Right ventricle myocardium inferior (tissue), 1 donor: Measurements from ENCODE around the gene STRIP1. TPM values are rescaled to one million over a fixed set of nuclear protein-coding genes. Genes with fewer than 3 reads are reported as not detected.

Experiments used
- ATAC-seq: fragments of 200-7000 bp; cut with Tn5 transposase; one replicate; pipeline ENCODE4 v1.9.1; 2020; ENCODE audit warnings: mild to moderate bottlenecking, moderate library complexity
- DNase-seq: peaks from one replicate; pipeline ENCODE4 v3.0.0; 2021; ENCODE audit errors: missing footprints
- intact Hi-C: fragments of 100-400 bp; cut with DNase I; formaldehyde crosslinking; loops from one replicate; pipeline ENCODE4 v1.11.0; 2022
- total RNA-seq: library from RNA; stranded (reverse); fragmentation: NEBNext Ultra II Directional; extraction: Animal tissue kit (Norgen Biotek cat#: 25700); gene quantifications from one replicate; pipeline ENCODE4 v1.2.1, GENCODE V29; 2021
- donor health status: DM: no; HTN: yes; CAD: no; lungs with severe emphysema.

Gene STRIP1
- total RNA-seq, 1 donor from 2014 or later: 17.8 TPM

DNA sequence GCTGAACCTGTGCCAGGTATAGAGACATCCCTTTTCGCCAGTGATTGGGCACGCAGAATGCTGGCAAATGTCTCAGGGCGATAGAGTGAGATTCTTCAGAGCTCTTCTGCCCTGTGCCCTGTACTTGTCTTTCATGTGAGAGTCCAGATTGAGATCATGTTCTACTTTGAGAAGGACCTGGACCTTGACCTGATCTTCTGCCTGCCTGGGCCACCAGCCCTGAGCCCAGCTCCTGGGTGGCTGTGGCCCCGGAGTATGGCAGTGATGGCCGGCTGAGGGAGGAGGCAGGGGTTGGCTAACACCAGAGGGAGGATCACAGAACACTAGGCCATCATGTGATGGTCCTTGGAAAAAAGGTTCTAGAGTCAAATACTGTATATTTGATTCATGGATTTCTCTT is 13.8 kb downstream of the STRIP1 start:
- intact Hi-C loops: no loop called here
- DNase-seq (no peak), ATAC-seq (no peak)

DNA sequence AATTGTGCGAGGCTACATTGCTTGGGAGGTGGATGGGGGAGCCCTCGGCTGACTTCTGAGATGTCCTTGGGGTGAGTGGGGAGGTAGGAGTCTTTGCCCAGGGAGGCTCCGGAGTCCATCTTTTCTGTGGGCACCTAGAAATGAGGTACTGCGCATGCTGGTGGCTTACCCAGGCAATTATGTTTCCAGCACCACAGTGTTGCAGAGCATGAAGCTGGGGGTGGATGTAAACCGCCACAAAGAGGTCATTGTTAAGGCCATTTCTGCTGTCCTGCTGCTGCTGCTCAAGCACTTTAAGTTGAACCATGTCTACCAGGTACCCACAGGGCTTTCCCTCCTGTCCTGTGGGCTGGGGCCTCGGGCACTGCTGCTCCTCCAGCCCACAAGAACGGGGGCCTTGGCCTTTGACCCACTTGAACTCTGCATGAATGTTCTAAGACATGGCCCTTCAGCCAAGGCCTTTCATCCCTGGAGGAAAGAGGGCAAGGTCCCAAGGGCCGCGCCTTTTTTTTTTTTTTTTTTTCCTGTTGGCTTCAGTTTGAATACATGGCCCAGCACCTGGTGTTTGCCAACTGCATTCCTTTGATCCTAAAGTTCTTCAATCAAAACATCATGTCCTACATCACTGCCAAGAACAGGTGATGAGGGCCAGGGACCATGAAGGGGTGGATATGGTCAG is 14.6 kb downstream of the STRIP1 start:
- intact Hi-C loops: no loop called here
- DNase-seq: no peak
- no peak for ATAC-seq

DNA sequence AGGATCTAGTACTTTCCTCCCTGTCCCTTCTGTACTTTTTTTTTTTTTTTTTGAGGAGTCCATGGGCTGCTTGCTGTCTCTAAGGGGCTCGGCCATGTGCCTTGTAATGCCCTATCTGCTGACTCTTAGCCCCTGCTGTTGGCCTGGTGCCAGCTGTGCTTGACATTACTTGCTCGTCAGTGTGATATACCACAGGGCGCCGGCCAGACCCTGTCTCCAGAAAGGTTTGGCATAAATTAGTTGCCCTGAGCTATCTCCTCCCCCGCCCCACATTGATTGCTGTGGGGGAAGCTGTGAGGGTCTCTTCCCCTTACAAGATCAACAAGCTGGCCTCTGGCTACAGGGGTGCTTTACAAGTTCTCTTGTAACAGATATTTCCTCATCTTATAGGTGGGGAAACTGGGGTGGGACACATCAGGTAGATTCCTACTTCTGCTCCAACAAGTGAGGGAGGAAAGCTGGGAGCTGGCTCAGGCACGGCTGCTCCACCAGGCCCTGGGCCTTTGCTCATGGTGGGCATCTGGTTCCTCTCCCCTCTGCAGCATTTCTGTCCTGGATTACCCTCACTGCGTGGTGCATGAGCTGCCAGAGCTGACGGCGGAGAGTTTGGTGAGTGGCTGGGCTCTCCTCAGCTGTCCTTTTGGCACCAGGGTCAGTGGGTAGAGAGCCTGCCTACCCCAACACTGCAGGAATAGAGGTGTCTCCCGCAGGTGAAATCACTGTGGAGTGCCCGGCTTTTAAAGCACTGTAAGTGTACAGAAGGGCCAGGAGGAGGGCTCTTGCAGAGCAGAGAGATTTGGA is 15.6 kb downstream of the STRIP1 start:
- no peak for DNase-seq
- no peak for ATAC-seq
- intact Hi-C loops: loop anchor here (10.0 kb wide), 1 partner anchor 415 kb away; no protein-coding TSS in a partner anchor

DNA sequence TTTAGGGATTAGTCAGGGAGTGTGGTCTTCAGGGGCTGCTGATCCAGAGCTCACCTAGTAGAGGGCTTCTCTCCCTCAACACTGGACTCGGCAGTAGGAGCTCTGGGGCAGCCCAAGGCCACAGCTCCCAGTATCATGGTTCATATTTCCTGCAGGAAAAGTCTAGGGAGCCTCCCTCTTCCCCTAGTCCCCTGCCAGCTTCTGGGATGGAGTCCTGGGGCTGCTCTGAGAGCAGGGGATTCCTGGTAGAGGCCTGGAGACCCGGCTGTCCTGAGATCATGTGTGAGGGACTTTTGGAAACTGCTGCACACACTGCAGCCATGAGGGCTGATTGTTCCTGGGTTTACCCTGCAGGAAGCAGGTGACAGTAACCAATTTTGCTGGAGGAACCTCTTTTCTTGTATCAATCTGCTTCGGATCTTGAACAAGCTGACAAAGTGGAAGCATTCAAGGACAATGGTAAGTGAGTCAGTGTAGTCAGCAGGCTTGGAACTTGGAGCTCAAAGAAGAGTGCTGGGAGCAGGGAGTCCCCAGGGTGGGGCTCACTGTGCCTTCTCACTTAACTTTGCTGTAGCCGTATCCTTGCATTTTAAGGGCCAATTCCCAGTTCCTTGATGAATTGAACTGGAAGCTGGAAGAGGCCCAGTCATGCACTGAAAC is 16.3 kb downstream of the STRIP1 start:
- ATAC-seq: no peak
- intact Hi-C loops: loop anchor here (10.0 kb wide), 1 partner anchor 414 kb away; no protein-coding TSS in a partner anchor
- no peak for DNase-seq

DNA sequence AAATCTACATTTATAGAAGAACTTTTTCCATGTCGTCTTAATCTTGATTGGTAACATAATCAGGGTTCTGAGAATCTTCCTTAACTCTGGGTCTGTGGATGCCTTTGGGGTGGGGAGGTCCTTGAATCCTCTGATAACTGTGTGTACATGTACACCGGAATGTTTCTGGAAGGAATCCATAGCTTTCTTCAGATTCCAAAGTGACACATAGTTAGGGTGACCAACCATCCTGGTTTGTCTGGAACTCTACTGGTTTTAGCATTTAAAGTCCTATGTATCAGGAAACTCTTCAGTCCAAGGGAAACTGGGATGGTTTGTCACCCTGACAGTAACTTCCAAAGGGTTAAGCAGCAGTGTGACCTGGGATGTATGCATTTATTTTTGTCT is 16.8 kb downstream of the STRIP1 start:
- no peak for DNase-seq
- no peak for ATAC-seq
- intact Hi-C loops: loop anchor here (10.0 kb wide), 1 partner anchor 414 kb away; no protein-coding TSS in a partner anchor

DNA sequence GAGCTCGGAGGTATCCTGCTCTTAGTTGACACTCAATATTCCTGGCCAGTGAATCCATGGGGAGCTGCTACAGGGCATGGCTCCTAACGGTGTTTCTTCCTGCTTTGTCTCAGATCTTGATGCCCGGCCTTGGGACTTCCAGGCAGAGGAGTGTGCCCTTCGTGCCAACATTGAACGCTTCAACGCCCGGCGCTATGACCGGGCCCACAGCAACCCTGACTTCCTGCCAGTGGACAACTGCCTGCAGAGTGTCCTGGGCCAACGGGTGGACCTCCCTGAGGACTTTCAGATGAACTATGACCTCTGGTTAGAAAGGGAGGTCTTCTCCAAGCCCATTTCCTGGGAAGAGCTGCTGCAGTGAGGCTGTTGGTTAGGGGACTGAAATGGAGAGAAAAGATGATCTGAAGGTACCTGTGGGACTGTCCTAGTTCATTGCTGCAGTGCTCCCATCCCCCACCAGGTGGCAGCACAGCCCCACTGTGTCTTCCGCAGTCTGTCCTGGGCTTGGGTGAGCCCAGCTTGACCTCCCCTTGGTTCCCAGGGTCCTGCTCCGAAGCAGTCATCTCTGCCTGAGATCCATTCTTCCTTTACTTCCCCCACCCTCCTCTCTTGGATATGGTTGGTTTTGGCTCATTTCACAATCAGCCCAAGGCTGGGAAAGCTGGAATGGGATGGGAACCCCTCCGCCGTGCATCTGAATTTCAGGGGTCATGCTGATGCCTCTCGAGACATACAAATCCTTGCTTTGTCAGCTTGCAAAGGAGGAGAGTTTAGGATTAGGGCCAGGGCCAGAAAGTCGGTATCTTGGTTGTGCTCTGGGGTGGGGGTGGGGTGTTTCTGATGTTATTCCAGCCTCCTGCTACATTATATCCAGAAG is 19.4 kb downstream of the STRIP1 start:
- DNase-seq (peak; percentile 83), ATAC-seq (peak; percentile 71)
- intact Hi-C loops: loop anchor here (2.0 to 10.0 kb wide), 2 partner anchors 51 to 411 kb away; no protein-coding TSS in a partner anchor

DNA sequence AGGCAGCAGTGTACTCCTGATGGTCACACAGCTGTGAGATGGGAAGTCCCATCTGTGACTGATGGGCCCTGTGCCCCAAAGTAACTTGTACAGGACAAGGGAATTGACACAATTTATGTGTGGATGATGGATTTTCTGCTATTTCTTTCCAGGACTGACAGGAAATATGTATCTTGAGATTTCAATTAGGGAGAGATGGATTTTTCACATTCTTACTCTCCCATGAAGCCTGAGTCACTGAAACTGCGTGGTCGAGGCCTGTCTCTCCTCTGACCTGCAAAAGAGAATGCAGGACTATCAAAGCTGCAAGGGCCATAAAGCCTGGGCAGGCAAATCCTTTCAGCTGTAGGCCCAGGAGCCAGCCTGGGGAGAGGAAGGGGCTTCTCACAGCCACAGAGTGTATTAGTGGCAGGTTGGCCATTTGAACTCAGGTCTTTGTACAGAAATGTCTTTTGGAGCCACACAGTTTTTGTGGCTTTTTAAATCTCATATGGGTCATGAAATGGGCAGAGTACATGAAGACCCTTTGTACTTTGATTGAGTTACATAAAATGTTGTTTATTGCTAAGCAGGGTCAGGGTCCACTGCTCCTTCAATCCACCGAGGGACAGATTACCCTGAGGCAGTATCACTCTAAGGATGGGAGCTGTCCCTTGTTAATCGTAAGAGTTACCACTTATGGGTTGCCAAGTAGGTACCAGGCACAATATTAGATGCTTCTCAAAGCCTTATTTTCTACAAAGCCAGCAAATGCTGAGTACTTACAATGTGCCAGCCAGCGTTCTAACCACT is 21.3 kb downstream of the STRIP1 start:
- intact Hi-C loops: loop anchor here (10.0 kb wide), 1 partner anchor 409 kb away; no protein-coding TSS in a partner anchor
- DNase-seq: no peak
- ATAC-seq: no peak

DNA sequence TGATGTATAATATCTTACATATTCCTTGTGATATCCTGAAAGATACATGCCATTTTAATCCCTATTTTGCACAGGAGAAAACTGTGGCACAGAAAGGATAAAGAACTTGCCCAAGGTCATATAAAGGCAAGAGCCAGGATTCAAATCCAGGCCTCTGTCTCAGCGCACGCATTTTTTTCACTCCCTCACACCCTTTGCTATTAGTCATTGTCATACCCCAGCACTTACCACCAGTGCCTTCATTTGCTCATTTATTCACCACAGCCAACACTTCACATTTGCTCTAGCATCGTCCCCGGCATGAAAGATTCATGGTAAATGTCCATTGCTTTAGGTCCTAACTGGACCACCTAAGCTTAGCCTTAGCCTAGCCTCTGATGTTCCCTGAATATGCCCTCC is 21.9 kb downstream of the STRIP1 start:
- ATAC-seq: no peak
- DNase-seq: no peak
- intact Hi-C loops: loop anchor here (10.0 kb wide), 1 partner anchor 409 kb away; no protein-coding TSS in a partner anchor

DNA sequence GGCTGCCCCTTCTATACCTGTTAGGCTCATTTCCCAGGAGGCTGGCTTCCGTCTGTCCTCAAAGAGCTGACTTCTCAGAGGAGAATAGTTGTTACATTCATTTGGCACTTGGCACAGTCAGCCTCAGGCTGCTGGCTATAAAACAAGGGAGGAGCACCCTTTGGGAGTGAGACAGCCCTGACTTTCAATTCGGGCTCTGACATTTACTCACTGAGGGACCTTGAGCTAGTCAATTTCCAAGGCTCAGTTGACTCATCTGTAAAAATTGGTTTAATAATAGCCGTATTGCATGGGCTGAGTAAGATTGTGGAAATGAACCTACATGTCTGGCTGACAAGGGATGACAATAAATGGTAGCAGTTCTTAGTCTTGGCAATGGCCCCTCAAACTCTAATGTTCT is 22.4 kb downstream of the STRIP1 start:
- intact Hi-C loops: loop anchor here (10.0 kb wide), 1 partner anchor 408 kb away; no protein-coding TSS in a partner anchor
- ATAC-seq (no peak), DNase-seq (no peak)

DNA sequence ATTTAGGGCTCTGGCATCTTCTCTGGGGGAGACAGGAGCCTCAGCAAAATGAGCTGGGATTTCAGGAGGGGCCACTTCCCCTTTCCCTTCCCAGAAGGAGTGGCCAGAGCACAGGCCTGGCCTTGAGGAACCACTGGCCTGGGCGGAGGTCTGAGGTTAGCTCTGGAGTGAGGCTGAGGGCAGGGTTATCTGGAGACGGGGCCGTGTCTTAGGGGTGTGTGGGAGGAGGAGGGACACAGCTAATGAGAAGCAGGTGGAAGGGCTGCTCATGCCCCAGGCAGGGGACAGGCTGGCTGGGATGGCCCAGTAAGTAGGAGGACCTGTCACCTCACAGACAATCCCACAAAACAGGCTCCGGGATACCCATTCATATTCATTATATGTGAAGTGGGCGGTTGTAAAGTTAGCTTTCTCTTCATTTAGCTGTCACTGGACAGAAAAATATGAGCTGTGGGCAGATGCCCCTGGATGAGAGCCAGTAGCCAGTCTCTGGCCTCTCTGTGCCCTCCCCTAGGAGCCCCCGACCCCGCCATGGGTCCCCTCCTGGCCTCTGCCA is 23.6 kb downstream of the STRIP1 start:
- intact Hi-C loops: loop anchor here (10.0 kb wide), 1 partner anchor 407 kb away; no protein-coding TSS in a partner anchor
- DNase-seq (no peak), ATAC-seq (no peak)

DNA sequence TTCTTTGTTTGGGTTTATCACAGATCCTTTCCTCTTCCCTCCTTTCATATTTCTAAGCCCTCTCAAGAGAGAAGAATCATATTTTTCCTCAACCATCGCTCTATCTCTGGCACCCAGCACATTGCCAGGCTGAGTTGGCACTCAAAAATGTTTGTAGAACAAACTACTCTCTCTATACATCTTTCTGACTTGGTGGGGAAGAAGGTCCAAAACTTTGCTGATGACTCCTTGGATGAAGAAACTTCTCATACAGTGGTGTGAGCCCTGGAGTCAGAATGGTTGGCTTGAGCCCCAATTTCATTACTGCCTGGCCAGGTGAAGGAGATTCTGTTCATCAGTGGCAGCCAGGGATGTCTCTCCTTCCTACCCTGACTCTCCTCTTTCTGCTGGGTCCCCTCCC is 24.2 kb downstream of the STRIP1 start:
- ATAC-seq: no peak
- DNase-seq: no peak
- intact Hi-C loops: loop anchor here (10.0 kb wide), 1 partner anchor 406 kb away; no protein-coding TSS in a partner anchor

DNA sequence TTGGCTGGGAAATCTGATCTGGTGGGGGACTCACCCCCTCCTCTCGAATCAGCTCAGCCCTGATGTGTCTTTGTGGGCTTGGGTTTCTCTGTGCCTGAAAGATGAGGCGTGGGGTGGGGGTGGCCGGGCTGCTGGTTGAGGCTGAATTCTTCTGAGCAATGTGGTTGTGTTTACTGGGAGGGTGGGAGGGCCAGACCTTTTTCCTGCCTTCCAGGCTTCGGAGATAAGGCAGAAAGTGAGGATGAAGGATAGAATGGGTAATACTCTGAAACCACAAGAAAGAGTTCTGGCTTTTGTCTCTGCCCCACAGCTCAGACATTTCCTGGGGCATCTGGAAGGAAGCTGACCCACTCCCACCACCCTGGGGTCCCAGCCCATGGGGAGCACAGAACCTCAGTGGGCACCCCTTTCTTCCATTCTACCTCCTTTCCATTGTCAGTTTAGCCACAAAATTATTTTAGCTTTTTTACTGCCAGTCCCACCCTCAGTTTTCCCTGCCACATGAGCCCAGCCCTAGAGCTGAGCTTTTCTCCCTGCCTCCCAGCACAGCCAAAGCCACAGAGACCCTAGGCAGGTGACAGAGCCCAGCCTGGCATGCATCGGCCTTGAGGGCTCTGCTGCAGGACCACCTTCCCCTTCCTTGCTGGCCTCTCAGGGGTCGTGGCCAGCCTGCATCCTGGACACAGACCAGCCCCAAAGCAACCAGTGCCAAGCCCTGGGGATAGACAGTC is 24.9 kb downstream of the STRIP1 start:
- ATAC-seq (no peak), DNase-seq (no peak)
- intact Hi-C loops: loop anchor here (10.0 kb wide), 1 partner anchor 406 kb away; no protein-coding TSS in a partner anchor

DNA sequence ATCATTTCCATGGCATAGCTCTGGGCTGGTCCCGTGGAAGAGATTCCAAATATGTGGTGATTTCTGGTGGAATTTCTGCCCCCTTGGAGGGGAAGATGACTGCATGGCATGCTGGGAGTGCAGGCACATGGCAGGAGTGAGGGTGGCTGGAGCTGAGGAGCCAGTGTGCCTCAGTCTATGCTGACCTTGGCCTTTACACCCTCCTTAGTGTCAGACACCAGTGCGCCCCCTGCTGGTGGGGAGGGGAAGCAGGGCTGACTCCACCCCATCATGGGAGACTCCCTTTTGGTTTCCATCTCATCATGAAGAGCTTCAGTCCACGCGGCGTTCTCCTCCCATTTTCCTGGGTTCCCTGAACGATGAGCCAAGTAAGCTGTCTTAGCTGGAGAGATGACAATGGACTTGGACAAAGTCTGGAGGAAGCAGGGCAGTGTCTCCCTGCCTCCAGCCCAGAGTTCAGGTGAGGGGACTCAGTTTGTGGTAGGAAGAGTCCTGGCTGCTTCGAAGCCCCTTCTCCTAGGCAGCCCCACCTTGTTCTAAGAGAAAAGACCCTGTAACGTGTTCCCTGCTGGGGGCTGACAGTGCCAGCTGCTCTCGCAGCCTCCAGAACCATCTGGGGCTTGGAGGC is 25.7 kb downstream of the STRIP1 start:
- DNase-seq (no peak), ATAC-seq (no peak)
- intact Hi-C loops: no loop called here

DNA sequence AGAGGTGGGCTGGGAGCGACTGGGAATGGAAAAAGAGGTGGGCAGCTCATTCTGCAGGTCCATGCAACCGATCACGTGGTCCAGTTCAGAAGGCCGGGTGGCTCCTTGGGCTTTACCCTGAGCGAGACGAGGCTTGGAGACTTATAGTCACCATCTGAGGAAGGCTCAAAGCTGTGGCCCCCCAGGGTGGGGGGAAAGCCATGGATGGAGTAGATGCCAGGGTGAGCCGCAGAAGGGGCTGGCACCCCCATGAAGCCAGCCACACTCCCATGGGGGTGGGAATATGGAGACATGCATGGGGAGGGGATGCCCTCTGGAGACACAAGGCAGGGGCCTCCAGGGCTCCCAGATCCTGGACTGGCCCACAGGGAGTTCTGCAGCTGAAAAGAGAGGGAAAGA is 26.2 kb downstream of the STRIP1 start:
- DNase-seq: no peak
- ATAC-seq: no peak
- intact Hi-C loops: no loop called here

DNA sequence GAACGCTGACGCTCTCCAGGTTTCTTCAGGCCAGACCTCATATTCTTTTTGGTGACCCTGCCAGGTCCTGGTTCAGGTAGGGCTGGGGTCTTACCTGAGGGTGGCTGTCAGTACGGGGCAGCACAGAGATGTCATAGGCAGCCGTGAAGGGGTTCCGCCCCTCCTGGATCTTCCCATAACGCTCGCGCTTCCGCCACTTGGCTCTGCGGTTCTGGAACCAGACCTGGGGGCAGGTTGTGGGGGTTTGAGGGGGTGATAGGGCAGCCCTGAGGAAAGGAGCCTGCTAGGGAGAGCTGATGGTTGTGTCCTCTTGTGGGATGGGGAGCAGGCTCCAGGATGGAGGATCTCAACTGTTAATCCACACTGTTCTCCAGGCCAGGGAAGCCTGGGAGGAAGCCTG is 26.9 kb downstream of the STRIP1 start:
- DNase-seq: no peak
- ATAC-seq: no peak
- intact Hi-C loops: no loop called here

DNA sequence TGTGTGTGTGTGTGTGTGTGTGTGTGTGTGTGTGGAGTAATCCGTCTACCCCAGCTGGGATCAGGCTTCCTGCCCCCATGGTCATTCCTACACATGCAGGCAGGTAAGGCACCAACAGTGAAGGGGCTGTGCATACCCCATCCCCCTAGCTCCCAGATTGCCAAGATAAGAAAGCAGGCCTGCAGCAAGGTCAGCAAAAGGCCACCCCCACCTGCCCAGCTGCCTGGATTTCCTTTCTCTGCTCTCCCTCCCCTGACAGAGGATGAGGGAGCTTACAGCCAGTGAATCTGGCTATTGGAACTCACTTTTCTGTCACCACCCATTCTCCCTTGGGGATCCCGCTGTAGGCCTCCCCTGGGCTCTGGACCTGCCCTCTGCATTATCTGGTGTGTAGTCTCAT is 28.2 kb downstream of the STRIP1 start:
- ATAC-seq (no peak), DNase-seq (no peak)
- intact Hi-C loops: no loop called here
